Astrocyte of the spinal cord (primary cell): ENCODE results near the gene GHRH.

ENCODE experiments used
- DNase-seq: peaks from one replicate; pipeline ENCODE4 v3.0.0; 2011; ENCODE audit warnings: low read depth, low spot score
- H3K4me3 ChIP-seq: 2 replicates; pipeline ENCODE4 v1.5.1; 2011; ENCODE audit warnings: low read depth, mild to moderate bottlenecking, low read length, moderate library complexity
- in situ Hi-C: cut with HindIII; loops from 2 replicates; pipeline ENCODE4 v1.10.0; 2017; ENCODE audit warnings: low sequenced_read_pairs
- TF ChIP-seq, protein P1 (sequence below): IDR thresholded peaks from 2 replicates; pipeline ENCODE4 v1.5.1; 2012; ENCODE audit warnings: low read depth, mild to moderate bottlenecking, low read length, inconsistent platforms

Gene GHRH

DNA sequence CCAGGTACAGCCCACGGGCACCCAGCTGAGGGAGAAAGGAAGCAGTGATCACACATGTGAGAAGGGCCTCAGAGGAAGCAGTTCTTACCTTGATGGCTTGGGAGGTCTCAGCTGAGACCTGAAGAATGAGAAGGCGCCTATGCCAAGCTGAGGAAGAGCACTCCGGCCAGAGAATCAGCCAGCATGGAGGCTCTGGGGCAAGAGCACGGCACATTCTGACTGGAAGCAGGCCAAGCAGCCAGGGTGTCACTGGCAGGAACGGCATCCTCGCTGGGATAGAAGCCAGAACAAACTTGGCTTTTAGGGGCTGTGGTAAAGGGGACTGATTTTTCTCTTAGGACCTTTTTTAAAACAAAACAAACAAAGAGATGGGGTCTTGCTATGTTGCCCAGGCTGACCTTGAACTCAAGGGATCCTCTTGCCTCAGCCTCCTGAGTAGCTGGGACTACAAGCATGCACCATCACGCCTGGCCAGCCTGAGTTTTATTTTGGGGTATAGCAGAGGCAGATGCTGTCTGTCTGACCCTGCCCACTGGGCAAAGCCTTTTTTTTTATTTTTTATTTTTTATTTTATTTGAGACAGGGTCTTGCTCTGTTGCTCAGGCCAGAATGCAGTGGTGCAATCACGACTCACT, 17.6 kb downstream of the GHRH start:
- no peak overlapping the region for H3K4me3 ChIP-seq
- DNase-seq: no peak
- TF ChIP-seq, protein P1, sequence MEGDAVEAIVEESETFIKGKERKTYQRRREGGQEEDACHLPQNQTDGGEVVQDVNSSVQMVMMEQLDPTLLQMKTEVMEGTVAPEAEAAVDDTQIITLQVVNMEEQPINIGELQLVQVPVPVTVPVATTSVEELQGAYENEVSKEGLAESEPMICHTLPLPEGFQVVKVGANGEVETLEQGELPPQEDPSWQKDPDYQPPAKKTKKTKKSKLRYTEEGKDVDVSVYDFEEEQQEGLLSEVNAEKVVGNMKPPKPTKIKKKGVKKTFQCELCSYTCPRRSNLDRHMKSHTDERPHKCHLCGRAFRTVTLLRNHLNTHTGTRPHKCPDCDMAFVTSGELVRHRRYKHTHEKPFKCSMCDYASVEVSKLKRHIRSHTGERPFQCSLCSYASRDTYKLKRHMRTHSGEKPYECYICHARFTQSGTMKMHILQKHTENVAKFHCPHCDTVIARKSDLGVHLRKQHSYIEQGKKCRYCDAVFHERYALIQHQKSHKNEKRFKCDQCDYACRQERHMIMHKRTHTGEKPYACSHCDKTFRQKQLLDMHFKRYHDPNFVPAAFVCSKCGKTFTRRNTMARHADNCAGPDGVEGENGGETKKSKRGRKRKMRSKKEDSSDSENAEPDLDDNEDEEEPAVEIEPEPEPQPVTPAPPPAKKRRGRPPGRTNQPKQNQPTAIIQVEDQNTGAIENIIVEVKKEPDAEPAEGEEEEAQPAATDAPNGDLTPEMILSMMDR: no peak
- in situ Hi-C loops: no loop called here

DNA sequence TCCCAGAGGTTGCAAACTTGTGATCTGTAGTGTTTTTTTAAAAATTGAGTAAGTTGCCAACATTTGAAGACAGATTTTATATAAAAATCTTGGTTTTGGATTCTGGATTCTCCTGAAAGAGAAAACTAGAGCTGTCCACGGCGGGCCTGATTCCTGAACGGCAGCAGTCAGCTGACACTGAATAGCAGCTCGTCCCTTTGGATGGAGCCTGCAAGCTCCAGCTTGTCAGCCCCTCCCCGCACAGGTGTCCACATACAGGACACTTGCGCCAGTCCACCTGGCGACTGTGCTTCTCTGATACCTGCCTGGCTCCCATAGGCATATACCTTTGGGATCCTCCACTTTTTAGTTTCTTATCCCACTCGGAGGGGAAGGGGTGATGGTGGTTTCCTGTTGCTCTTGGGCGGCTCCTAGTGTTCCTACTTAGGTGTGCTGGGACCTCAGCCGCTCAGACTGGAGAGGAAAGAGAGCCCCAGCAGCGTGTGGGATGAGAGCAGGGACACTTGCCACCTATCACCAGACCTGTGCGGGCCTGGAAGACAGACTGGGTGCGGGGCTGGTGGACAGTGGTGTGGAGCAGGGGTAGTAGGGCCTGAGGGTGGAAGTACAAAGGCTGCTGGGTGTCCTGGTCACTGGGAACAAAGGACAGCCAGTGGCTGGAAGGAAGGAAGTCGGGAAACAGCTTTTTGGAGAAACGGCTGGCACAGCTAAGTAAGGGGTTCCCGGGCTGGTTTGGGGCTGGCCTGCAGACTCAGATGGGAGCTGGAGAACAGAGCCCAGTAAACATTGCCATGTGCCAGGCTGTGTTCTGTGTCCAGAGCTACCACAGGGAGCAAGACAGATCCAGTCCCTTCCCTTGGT, 18.3 kb downstream of the GHRH start:
- no peak overlapping the region for H3K4me3 ChIP-seq
- in situ Hi-C loops: no loop called here
- TF ChIP-seq, protein P1: peak; percentile 26
- no peak for DNase-seq

DNA sequence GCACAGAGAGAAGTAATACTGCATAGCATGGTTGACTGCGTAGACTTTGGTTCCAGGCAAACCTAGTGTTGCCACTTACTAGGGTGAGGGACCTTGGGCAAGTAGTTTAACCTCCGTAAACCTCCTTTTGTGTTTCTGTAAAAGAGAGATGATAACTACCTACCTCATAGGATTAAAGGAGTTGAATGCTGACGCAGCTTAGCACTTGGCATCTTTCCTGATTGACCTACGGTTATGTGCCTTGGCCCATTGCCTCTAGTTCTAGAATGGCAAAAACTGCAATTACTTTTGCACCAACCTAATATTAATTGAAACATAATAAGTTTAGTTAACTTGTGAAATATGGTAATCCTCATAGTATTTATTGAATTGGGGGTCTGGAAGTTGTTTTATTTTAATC, 19.1 kb downstream of the GHRH start:
- TF ChIP-seq, protein P1: no peak
- DNase-seq: no peak
- in situ Hi-C loops: no loop called here

DNA sequence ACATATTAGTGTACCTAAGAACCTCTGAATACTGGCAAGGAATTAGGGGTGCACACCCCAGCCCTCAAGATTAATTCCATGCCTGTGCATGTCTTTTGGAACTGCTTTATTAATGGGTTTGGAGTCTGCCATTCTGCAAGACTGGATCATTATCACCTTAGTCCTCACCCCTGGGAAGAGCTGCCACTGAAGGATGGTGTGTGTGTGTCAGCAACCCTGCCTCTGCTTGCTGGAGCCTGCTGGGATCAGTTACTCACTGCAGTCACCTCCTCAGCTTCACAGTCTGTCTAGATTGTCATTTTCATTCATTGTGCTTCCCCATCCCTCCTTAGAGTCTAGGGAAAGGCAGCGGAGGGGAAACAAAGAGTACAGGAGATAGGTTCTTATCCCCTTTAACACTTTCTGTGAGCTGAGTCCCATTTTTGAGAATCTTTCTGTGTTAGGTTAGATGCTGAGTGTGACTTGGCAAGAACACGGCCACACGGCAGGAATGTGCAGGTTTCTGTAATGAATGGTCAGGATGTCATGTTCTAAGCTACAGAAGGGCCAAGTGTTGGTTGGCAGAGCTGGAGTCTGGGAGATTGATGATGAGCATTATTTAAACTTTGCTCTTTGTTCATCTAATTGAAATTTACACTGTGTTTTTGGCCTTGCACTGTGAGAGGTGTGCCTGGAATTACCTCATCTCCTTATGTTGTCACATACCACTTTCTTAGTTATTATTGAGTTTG, 21.1 kb downstream of the GHRH start:
- H3K4me3 ChIP-seq: no peak overlapping the region
- DNase-seq: no peak
- TF ChIP-seq, protein P1: no peak
- in situ Hi-C loops: no loop called here

More for the DNA sequence above, 19.1 kb downstream of the GHRH start:
- H3K4me3 ChIP-seq: no peak overlapping the region

DNA sequence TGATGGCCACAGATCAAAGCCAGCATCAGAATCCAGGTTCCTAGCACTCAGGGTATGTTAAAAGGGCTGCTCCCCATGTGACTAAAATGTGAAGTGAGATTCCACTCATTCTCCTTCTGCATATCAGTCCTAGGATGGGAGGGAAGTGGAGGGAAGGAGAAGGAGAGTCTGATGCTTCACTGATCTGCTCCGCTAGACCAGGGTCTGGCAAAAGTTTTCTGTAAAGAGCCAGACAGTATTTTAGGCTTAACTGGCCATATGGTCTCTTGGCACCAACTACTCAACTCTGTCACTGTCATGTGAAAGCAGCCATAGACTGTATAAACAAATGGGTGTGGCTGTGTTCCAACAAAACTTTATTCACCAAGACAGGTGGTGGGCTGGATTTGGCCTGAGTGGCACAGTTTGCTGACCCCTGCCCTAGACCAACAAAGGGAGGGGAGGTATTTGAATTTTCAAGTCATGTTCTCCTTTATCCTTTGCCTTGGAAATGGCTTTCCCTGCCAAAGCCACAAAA, 22.6 kb downstream of the GHRH start:
- H3K4me3 ChIP-seq: no peak overlapping the region
- TF ChIP-seq, protein P1: no peak
- in situ Hi-C loops: no loop called here
- peak; percentile 25 for DNase-seq

DNA sequence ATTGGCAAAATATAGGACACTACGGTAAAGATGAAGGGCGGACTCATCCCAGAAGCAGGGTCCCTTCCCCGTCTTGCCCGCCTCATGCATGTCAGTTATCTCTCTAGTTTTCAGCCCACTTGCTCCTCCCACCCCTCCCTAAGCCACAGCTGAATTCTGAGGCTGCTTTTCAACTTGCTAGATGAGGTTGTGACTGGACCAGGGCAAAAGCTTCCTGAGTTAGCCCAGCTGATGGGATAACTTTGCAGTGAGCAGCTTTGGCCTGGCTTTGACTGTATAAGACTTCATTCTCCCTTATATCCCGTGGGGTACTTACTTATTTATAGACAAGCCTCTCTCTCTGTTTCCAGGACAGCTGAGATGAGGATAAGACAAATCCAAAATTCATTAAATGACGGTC, 23.2 kb downstream of the GHRH start:
- TF ChIP-seq, protein P1: no peak
- no peak for DNase-seq
- in situ Hi-C loops: no loop called here
- H3K4me3 ChIP-seq: no peak overlapping the region
